ENCODE measurements around the gene PDIA4.
A peak's percentile ranks its signal among the peaks of the same experiment; 100 is the strongest.
"Not testable (repeated sequence)": the region's sequence is repeated elsewhere in the genome, so short reads cannot be mapped to it uniquely, and the experiment has no call there.

The PDIA4 gene

DNA sequence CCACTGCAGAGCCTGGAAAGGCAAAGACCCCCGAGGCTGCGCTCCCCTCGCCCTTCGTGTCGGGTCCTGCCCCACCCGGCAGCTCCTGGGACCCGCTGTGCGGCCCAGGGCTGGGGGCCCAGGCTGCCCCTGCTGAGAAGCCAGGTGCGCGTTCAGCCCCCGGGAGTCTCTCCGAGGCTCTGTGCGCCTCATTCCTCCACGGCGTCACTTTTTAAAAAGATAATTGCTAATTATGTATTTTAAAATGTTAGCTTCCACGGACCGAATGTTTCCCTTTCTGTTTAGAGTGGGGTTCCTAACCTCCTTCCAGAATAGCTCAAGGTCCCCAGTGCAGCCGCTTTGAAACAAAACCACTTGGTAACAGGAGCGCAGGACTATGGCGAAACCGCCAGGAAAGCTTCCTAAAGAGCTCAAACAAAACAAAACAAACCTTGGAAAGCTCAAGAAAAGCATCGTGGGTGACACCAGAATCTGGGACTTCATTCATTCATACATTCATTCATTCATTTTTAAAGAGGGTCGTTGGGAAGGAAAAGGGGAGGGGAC is 45.6 kb downstream of the PDIA4 start:
- Histone ChIP-seq H2AFZ (ENCODE audit: low read depth, low read length, severe bottlenecking) (no peak overlapping the region), H3K4me3 (ENCODE audit: insufficient read depth, low read length, poor library complexity, severe bottlenecking) (peak overlapping the region; percentile 62), H3K9ac (ENCODE audit: low read length) (peak overlapping the region; percentile 23), H3K36me3 (ENCODE audit: low read length) (no peaks in the 10 kb centered on the region), H3K27ac (ENCODE audit: low read depth, low read length) (no peak overlapping the region), H3K27me3 (ENCODE audit: low read length) (no peaks in the 10 kb centered on the region), H3F3A (ENCODE audit: insufficient read depth) (peaks cover 27% of the 10 kb centered on the region), H3K9me3 (ENCODE audit: insufficient read depth, low read length) (no peaks in the 10 kb centered on the region), H3K79me2 (ENCODE audit: insufficient read depth, low read length) (no peaks in the 10 kb centered on the region), H4K20me1 (ENCODE audit: low read depth, low read length) (no peaks in the 10 kb centered on the region), H3K9me2 (replicated peaks; ENCODE audit: insufficient read depth, low read length) (no peaks in the 10 kb centered on the region), H3K4me2 (ENCODE audit: low read depth, low read length, poor library complexity, severe bottlenecking) (peak overlapping the region; percentile 64)
- TF ChIP-seq, protein P1, sequence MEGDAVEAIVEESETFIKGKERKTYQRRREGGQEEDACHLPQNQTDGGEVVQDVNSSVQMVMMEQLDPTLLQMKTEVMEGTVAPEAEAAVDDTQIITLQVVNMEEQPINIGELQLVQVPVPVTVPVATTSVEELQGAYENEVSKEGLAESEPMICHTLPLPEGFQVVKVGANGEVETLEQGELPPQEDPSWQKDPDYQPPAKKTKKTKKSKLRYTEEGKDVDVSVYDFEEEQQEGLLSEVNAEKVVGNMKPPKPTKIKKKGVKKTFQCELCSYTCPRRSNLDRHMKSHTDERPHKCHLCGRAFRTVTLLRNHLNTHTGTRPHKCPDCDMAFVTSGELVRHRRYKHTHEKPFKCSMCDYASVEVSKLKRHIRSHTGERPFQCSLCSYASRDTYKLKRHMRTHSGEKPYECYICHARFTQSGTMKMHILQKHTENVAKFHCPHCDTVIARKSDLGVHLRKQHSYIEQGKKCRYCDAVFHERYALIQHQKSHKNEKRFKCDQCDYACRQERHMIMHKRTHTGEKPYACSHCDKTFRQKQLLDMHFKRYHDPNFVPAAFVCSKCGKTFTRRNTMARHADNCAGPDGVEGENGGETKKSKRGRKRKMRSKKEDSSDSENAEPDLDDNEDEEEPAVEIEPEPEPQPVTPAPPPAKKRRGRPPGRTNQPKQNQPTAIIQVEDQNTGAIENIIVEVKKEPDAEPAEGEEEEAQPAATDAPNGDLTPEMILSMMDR (IDR thresholded peaks at IDR 0.05; ENCODE audit: insufficient read depth, low read length, poor library complexity, severe bottlenecking), result no peak
- TF ChIP-seq EZH2phosphoT487 (conservative IDR thresholded peaks at IDR 0.05; ENCODE audit: low read length), result no peak

DNA sequence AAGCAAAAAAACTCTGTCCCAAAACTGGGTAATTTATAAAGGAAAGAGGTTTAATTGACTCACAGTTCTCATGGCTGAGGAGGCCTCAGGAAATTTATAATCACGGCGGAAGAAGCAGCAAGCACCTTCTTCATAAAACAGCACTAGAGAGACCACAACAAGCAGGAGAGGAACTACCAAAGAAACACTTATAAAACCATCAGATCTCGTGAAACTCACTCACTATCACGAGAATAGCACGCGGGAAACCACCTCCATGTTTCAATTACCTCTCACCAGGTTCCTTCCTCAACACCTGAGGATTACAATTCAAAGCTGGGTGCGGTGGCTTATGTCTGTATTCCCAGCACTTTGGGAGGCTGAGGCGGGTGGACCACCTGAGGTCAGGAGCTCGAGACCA is 48.5 kb downstream of the PDIA4 start:
- TF ChIP-seq EZH2phosphoT487 (conservative IDR thresholded peaks at IDR 0.05; ENCODE audit: low read length), result no peak
- TF ChIP-seq, protein P1 (IDR thresholded peaks at IDR 0.05; ENCODE audit: insufficient read depth, low read length, poor library complexity, severe bottlenecking), result no peak
- no peak overlapping the region for H3K4me2 ChIP-seq (ENCODE audit: low read depth, low read length, poor library complexity, severe bottlenecking)
- no peaks in the 10 kb centered on the region for H3K9me2 ChIP-seq (replicated peaks; ENCODE audit: insufficient read depth, low read length)
- H3F3A ChIP-seq (ENCODE audit: insufficient read depth), result 0 out of 2 replicates have a peak, but pooled peaks cover 10% of the 10 kb centered on the region
- H4K20me1 ChIP-seq (ENCODE audit: low read depth, low read length), result no peaks in the 10 kb centered on the region
- H3K4me3 ChIP-seq (ENCODE audit: insufficient read depth, low read length, poor library complexity, severe bottlenecking), result no peak overlapping the region
- no peaks in the 10 kb centered on the region for H3K9me3 ChIP-seq (ENCODE audit: insufficient read depth, low read length)
- H3K9ac ChIP-seq (ENCODE audit: low read length), result no peak overlapping the region
- no peaks in the 10 kb centered on the region for H3K36me3 ChIP-seq (ENCODE audit: low read length)
- no peak overlapping the region for H3K27ac ChIP-seq (ENCODE audit: low read depth, low read length)
- no peak overlapping the region for H2AFZ ChIP-seq (ENCODE audit: low read depth, low read length, severe bottlenecking)
- no peaks in the 10 kb centered on the region for H3K79me2 ChIP-seq (ENCODE audit: insufficient read depth, low read length)
- no peaks in the 10 kb centered on the region for H3K27me3 ChIP-seq (ENCODE audit: low read length)

DNA sequence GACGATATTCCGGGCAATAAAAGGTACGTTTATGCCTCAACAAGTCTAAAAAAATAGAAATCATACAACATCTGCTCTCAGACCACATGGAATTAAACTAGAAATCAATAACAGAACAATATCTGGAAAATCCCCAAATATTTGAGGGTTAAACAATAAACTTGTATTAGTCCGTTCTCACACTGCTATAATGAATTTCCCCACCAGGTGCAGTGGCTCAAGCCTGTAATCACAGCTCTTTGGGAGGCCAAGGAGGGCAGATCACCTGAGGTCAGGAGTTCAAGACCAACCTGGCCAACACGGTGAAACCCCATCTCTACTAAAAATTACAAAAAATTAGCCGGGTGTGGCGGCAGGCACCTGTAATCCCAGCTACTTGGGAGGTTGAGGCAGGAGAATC is 49.2 kb downstream of the PDIA4 start:
- H3K4me3 ChIP-seq (ENCODE audit: insufficient read depth, low read length, poor library complexity, severe bottlenecking); H3K9me3 ChIP-seq (ENCODE audit: insufficient read depth, low read length); H3K9me2 ChIP-seq (replicated peaks; ENCODE audit: insufficient read depth, low read length); H3K4me2 ChIP-seq (ENCODE audit: low read depth, low read length, poor library complexity, severe bottlenecking); H3K36me3 ChIP-seq (ENCODE audit: low read length); H3K79me2 ChIP-seq (ENCODE audit: insufficient read depth, low read length); H3K27me3 ChIP-seq (ENCODE audit: low read length); H3F3A ChIP-seq (ENCODE audit: insufficient read depth); H2AFZ ChIP-seq (ENCODE audit: low read depth, low read length, severe bottlenecking); H3K9ac ChIP-seq (ENCODE audit: low read length); H3K27ac ChIP-seq (ENCODE audit: low read depth, low read length); H4K20me1 ChIP-seq (ENCODE audit: low read depth, low read length): not testable (repeated sequence)

DNA sequence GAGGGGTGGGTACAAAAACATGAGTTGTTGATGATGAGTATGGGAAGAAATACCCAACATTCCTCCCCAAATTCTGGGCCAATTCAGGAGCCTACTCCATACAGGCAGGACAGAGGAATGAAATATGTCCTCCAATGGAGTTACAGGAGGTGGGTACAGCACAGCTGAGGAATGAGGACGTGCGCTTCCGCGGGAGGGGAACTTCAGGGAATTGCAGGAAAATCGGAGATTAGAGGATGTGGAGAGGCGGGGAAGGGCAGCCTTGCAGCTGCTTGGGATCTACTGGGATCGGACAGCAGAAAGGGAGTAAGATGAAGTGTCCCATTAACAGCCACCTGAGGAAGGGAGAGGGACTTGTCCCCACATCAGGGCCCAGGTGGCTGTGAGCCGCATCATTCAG is 50.2 kb downstream of the PDIA4 start:
- H3K9me3 ChIP-seq (ENCODE audit: insufficient read depth, low read length), result no peaks in the 10 kb centered on the region
- H3F3A ChIP-seq (ENCODE audit: insufficient read depth), result no peaks in the 10 kb centered on the region
- H3K9ac ChIP-seq (ENCODE audit: low read length), result no peak overlapping the region
- no peaks in the 10 kb centered on the region for H3K27me3 ChIP-seq (ENCODE audit: low read length)
- no peak overlapping the region for H3K4me2 ChIP-seq (ENCODE audit: low read depth, low read length, poor library complexity, severe bottlenecking)
- H3K9me2 ChIP-seq (replicated peaks; ENCODE audit: insufficient read depth, low read length), result no peaks in the 10 kb centered on the region
- no peaks in the 10 kb centered on the region for H3K36me3 ChIP-seq (ENCODE audit: low read length)
- H2AFZ ChIP-seq (ENCODE audit: low read depth, low read length, severe bottlenecking), result no peak overlapping the region
- H4K20me1 ChIP-seq (ENCODE audit: low read depth, low read length), result no peaks in the 10 kb centered on the region
- no peaks in the 10 kb centered on the region for H3K79me2 ChIP-seq (ENCODE audit: insufficient read depth, low read length)
- no peak overlapping the region for H3K27ac ChIP-seq (ENCODE audit: low read depth, low read length)
- no peak overlapping the region for H3K4me3 ChIP-seq (ENCODE audit: insufficient read depth, low read length, poor library complexity, severe bottlenecking)
- no peak for TF ChIP-seq EZH2phosphoT487 (conservative IDR thresholded peaks at IDR 0.05; ENCODE audit: low read length)
- TF ChIP-seq, protein P1 (IDR thresholded peaks at IDR 0.05; ENCODE audit: insufficient read depth, low read length, poor library complexity, severe bottlenecking), result no peak

All from SU-DHL-6 (cell line).